Endothelial cell of umbilical vein (primary cell): Measurements from ENCODE around the gene TMEM40. TPM values are rescaled to one million over a fixed set of nuclear protein-coding genes. Genes with fewer than 3 reads are reported as not detected.

Experiments
- BruUV-seq: library from RNA; stranded (reverse); fragments of 400-500 nt; replicated peaks from 2 replicates; lab custom pipeline; 2021; lab: Mats Ljungman, UMichigan
- CTCF ChIA-PET: fragments of 300-600, 350-600 bp; sonication (Branson Sonifier 250); formaldehyde crosslinking; loops from one replicate; lab custom pipeline; 2021; ENCODE audit warnings: antibody characterized with exemption, inconsistent platforms; lab: Charles Lee
- POLR2A ChIA-PET: fragments of 300-600, 350-600 bp; sonication (Branson Sonifier 250); formaldehyde crosslinking; loops from one replicate; lab custom pipeline; 2021; ENCODE audit warnings: antibody characterized with exemption, inconsistent platforms; lab: Charles Lee
- DNase-seq: peaks from one replicate; pipeline ENCODE4 v3.0.0-alpha.2; 2011; ENCODE audit warnings: low read depth, low spot score
- FAIRE-seq: peaks from 2 replicates; lab custom pipeline; 2011; peaks lifted over from hg19 to GRCh38; lab: Jason Lieb, UNC
- H2AFZ ChIP-seq: 2 replicates; pipeline ENCODE4 v1.6.0; 2012; ENCODE audit warnings: low read depth, low read length, control low read depth, inconsistent platforms
- H3K27ac ChIP-seq: 2 replicates; pipeline ENCODE4 v1.5.1; 2011; ENCODE audit warnings: low read depth, mild to moderate bottlenecking, control low read depth, low read length, moderate library complexity; ENCODE audit not compliant: insufficient read depth
- H3K27me3 ChIP-seq, 2 experiments: 2 replicates each; pipeline versions ENCODE4 v1.6.0 to v1.6.1; 2011; ENCODE audit warnings: low read length in 2 of 2, mixed read lengths in 1 of 2; ENCODE audit not compliant: control insufficient read depth in 2 of 2, insufficient read depth in 2 of 2
- H3K36me3 ChIP-seq, 2 experiments: 2 replicates in 1 of 2; 3 replicates in 1 of 2; pipeline ENCODE4 v1.5.1; 2011; ENCODE audit warnings: low read length in 2 of 2, mild to moderate bottlenecking in 1 of 2, moderate library complexity in 1 of 2; ENCODE audit not compliant: control insufficient read depth in 2 of 2, insufficient read depth in 2 of 2; ENCODE audit errors: extremely low read depth in 1 of 2
- H3K4me1 ChIP-seq: 3 replicates; pipeline ENCODE4 v1.5.1; 2011; ENCODE audit warnings: mild to moderate bottlenecking, low read length; ENCODE audit not compliant: control insufficient read depth, insufficient read depth; ENCODE audit errors: extremely low read depth
- H3K4me2 ChIP-seq: 2 replicates; pipeline ENCODE4 v1.6.1; 2011; ENCODE audit warnings: low read length, control low read depth, mixed read lengths; ENCODE audit not compliant: insufficient read depth
- H3K4me3 ChIP-seq, 3 experiments: fragments of 200-600 bp in 1 of 3; sonication (generic), shearing (Covaris generic) in 1 of 3; replicated peaks in 1 of 3; 2 replicates each; pipeline ENCODE4 v1.5.1; 2011 to 2016; ENCODE audit warnings: control low read depth in 3 of 3, low read length in 3 of 3, mild to moderate bottlenecking in 2 of 3, inconsistent platforms in 1 of 3, low read depth in 1 of 3, moderate library complexity in 1 of 3; ENCODE audit not compliant: insufficient read depth in 1 of 3
- H3K79me2 ChIP-seq: 2 replicates; pipeline ENCODE4 v1.6.0; 2012; ENCODE audit warnings: low read length, inconsistent platforms; ENCODE audit not compliant: control insufficient read depth, insufficient read depth
- H3K9ac ChIP-seq: replicated peaks from 2 replicates; pipeline ENCODE3; 2011; ENCODE audit warnings: low read length, control low read depth; ENCODE audit not compliant: insufficient read depth; ENCODE audit errors: extremely low read depth
- H3K9me1 ChIP-seq: replicated peaks from 3 replicates; pipeline ENCODE4 v1.6.0; 2011; ENCODE audit warnings: mild to moderate bottlenecking, low read length; ENCODE audit not compliant: control insufficient read depth, insufficient read depth; ENCODE audit errors: extremely low read depth
- H3K9me3 ChIP-seq: replicated peaks from 2 replicates; pipeline ENCODE4 v1.5.1; 2012; ENCODE audit warnings: low read length, inconsistent platforms; ENCODE audit not compliant: control insufficient read depth, insufficient read depth
- H4K20me1 ChIP-seq: replicated peaks from 2 replicates; pipeline ENCODE3; 2011; ENCODE audit warnings: mild to moderate bottlenecking, low read length; ENCODE audit not compliant: control insufficient read depth, insufficient read depth; ENCODE audit errors: extremely low read depth
- CTCF ChIP-seq, 2 donors: IDR thresholded peaks; 1 replicate in 1 of 2; 2 replicates in 1 of 2; pipeline ENCODE4 v1.5.1; 2011; ENCODE audit warnings: low read length in 2 of 2, mild to moderate bottlenecking in 2 of 2, moderate library complexity in 2 of 2, control low read depth in 1 of 2, inconsistent platforms in 1 of 2, low read depth in 1 of 2; ENCODE audit not compliant: insufficient read depth in 1 of 2; ENCODE audit errors: extremely low read depth in 1 of 2
- EZH2 ChIP-seq: IDR thresholded peaks from 2 replicates; pipeline ENCODE4 v1.6.1; 2012; ENCODE audit warnings: borderline replicate concordance, low read depth, mild to moderate bottlenecking, moderate library complexity, low read length, inconsistent platforms; ENCODE audit not compliant: severe bottlenecking
- GATA2 ChIP-seq: IDR thresholded peaks from 2 replicates; pipeline ENCODE4 v1.7.0; 2011; ENCODE audit warnings: low read depth, mild to moderate bottlenecking, moderate library complexity, mixed read lengths, low read length; ENCODE audit not compliant: insufficient read length, insufficient read depth
- JUN ChIP-seq: IDR thresholded peaks from 2 replicates; pipeline ENCODE4 v1.6.1; 2011; ENCODE audit warnings: borderline replicate concordance, low read depth; ENCODE audit not compliant: insufficient read length, insufficient read depth
- MAX ChIP-seq: IDR thresholded peaks from 2 replicates; pipeline ENCODE4 v1.6.1; 2011; ENCODE audit not compliant: insufficient read depth, insufficient read length
- MYC ChIP-seq: IDR thresholded peaks from one replicate; pipeline ENCODE4 v1.6.1; 2011; ENCODE audit warnings: mild to moderate bottlenecking, low read depth, low read length
- POLR2A ChIP-seq: IDR thresholded peaks from 2 replicates; pipeline ENCODE4 v1.6.1; 2012; ENCODE audit warnings: low read depth, mild to moderate bottlenecking, control low read depth, low read length
- POLR2AphosphoS5 ChIP-seq: IDR thresholded peaks from 2 replicates; pipeline ENCODE4 v1.6.1; 2012; ENCODE audit warnings: low read depth, mild to moderate bottlenecking, control low read depth, low read length, moderate library complexity; ENCODE audit not compliant: insufficient read depth
- dilution Hi-C: fragments of 300-500 bp; cut with MboI; formaldehyde crosslinking; loops from one replicate; pipeline ENCODE4 v1.15.0; 2019; ENCODE audit warnings: low sequenced_read_pairs; ENCODE audit not compliant: extremely low pct_ligation_motif_present
- intact Hi-C: fragments of 100-400 bp; cut with micrococcal nuclease; formaldehyde crosslinking; loops from one replicate; pipeline ENCODE4 v1.10.0; 2022
- polyA plus RNA-seq, 4 experiments: library from polyadenylated mRNA; depleted of rRNA in 3 of 4; stranded (reverse) in 3 of 4; unstranded in 1 of 4; fragments of >200 nt; gene quantifications; 2 replicates each; pipeline versions ENCODE4 v1.2.1 to v1.2.3, GENCODE V29; 2011 to 2012; ENCODE audit warnings: missing spikeins in 1 of 4
- total RNA-seq: library from RNA; stranded (reverse); gene quantifications from 2 replicates; pipeline ENCODE4 v1.2.3, GENCODE V29; 2021

Gene TMEM40
- total and polyA plus RNA-seq, 2 donors (not counting 3 experiments of a cell fraction or from before 2014, with no cell fraction given): not detected

- no peaks in the 10 kb centered on the region for H3K27me3 ChIP-seq
- no peak overlapping the region for H3K4me2 ChIP-seq
- H3K27ac ChIP-seq: no peak overlapping the region
- H3K9ac ChIP-seq: no peak overlapping the region
- FAIRE-seq: no peak
- H3K4me3 ChIP-seq: no peak overlapping the region
- ChIA-PET CTCF (interaction anchor here (1.7 kb wide), 1 partner anchor 136 kb away, joined by 3 read pairs; no protein-coding TSS in a partner anchor), POLR2A (no interaction called here)
- intact Hi-C loops (no loop called here), dilution Hi-C loops (no loop called here)
- no peak for DNase-seq
- H3K9me3 ChIP-seq: no peaks in the 10 kb centered on the region
- TF ChIP-seq MYC (no peak), JUN (no peak), POLR2A (no peak), EZH2 (no peak), MAX (no peak), CTCF (IDR thresholded peaks at IDR 0.05; ENCODE audit: extremely low read depth in 1 of 2, insufficient read depth in 1 of 2, low read depth in 1 of 2, low read length in 2 of 2) (no peak), POLR2AphosphoS5 (no peak), GATA2 (no peak)
- H4K20me1 ChIP-seq: no peaks in the 10 kb centered on the region
- no peaks in the 10 kb centered on the region for H3K36me3 ChIP-seq
- no peak overlapping the region for H2AFZ ChIP-seq
- no peaks in the 10 kb centered on the region for H3K9me1 ChIP-seq
- peaks cover 5% of the 10 kb centered on the region for H3K4me1 ChIP-seq
- H3K79me2 ChIP-seq: no peaks in the 10 kb centered on the region
- no TSS peak for BruUV-seq
These were observed 3.3 kb downstream of the TMEM40 start for GRCh38 chr3:12755754-12756153.
